PC-9 (cell line): Measurements from ENCODE around the gene PHYHIPL.

Experiments
- CTCF ChIP-seq: fragments of 200-600 bp; sonication (generic); conservative IDR thresholded peaks from 2 replicates; pipeline ENCODE4 v1.6.1; 2017; ENCODE audit warnings: mixed run types, antibody characterized with exemption, mild to moderate bottlenecking, moderate library complexity
- EZH2 ChIP-seq: fragments of 200-600 bp; sonication (generic); IDR thresholded peaks from 2 replicates; pipeline ENCODE4 v1.8.0; 2017; ENCODE audit warnings: antibody characterized with exemption, low read depth

- TF ChIP-seq EZH2 (no peak), CTCF (no peak)
Observed at GRCh38 chr10:59283456-59284091, 107.1 kb downstream of the PHYHIPL start.
